NCI-H1694 treated with DMSO at 0.1 percent for 48 hours (cell line): ENCODE measurements around the gene ATF6.
"Not testable (repeated sequence)": the region's sequence is repeated elsewhere in the genome, so short reads cannot be mapped to it uniquely, and the experiment has no call there.

Experiments
- DNase-seq: peaks from one replicate; lab custom pipeline; 2025; lab: John Stamatoyannopoulos, UW

ATF6 gene, protein sequence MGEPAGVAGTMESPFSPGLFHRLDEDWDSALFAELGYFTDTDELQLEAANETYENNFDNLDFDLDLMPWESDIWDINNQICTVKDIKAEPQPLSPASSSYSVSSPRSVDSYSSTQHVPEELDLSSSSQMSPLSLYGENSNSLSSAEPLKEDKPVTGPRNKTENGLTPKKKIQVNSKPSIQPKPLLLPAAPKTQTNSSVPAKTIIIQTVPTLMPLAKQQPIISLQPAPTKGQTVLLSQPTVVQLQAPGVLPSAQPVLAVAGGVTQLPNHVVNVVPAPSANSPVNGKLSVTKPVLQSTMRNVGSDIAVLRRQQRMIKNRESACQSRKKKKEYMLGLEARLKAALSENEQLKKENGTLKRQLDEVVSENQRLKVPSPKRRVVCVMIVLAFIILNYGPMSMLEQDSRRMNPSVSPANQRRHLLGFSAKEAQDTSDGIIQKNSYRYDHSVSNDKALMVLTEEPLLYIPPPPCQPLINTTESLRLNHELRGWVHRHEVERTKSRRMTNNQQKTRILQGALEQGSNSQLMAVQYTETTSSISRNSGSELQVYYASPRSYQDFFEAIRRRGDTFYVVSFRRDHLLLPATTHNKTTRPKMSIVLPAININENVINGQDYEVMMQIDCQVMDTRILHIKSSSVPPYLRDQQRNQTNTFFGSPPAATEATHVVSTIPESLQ

DNA sequence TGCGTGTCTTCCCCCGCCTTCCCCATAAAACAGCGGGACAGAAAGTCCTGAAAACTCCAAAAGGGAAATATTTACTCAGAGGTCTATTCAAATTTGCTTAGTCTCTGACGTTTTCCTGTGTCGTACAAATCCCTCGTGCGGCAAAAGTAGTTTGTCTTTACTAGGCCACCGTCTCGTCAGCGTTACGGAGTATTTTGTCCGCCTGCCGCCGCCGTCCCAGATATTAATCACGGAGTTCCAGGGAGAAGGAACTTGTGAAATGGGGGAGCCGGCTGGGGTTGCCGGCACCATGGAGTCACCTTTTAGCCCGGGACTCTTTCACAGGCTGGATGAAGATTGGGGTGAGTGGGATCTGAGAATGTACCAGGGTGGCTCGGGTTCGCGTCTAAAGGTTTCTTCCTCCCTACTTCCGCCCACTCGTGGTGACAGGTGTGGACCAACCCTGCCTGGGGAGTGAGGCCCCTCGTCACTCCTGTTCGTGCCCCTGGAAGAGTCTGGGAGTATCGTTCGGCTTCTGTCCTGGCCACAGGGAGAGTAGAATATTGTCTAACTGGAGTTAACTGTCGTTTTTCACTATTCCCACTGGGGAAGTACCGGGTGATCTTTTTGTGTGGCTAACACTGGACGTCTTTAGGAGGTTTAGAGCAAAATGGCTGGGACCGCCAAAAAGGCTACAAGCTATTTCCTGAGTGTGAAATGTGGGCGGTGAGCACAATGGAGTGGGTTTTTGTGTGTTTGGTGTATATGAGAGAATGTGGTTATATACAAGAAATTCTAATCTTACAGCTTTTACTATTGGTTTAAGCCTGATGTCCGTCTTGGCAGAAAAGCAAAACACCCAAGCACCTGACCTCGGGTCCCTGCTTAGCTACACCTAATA lies at the start of gene ATF6:
Gene ATF6, plus strand, starts transcription at position 219 of the 880 bp plus-strand sequence. Its CDS starts 41 bp downstream, at position 260.
- DNase-seq: peak; percentile 87

DNA sequence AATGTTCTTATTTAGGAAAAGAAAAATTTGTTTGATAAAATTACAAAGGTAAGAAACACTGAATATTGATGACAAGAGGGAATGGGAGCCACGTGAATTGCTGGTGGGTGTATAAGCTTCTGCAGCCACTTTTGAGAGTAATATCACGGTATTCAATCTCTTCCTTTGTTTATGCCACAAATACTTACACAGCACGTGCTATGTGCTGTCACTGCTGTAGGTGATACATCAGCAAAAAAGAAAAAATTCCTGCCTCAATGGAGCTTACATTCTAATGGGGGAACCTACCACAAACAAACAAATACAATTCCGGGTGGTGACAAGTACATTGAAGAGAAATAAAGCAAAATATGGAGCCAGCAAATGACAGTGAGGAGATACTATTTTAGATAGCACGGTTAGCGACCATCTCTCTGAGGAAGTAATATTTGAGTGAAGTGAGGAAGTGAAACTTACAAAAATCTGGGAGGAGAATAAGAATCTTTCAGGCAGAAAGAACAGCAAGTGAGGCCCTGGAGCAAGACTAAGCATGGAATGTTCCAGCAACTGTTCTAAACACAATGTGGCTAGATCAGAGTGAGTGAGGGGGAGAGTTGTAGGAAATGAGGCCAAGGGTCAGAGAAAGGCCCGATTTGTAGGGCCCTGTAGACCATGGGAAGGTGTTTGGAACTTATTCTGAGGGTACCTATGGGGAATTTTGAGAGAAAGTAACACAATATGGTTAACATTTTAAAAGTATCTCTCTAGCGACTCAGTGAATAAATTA lies 47.4 kb upstream of the ATF6 start:
- no peak for DNase-seq

DNA sequence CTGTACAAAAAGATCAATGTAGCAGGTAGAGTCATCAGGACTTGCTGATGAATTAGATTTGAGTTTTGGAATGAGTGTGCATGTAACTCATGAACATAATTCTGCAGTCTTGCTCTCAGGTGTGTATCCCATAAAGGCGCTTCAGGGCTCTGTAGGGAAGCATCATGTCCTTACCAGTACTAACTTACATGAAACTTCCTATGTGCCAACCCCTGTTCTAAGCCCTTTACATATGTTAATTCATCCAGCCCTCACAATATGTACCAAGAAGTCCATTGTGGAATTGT lies 46.9 kb upstream of the ATF6 start:
- DNase-seq: no peak

DNA sequence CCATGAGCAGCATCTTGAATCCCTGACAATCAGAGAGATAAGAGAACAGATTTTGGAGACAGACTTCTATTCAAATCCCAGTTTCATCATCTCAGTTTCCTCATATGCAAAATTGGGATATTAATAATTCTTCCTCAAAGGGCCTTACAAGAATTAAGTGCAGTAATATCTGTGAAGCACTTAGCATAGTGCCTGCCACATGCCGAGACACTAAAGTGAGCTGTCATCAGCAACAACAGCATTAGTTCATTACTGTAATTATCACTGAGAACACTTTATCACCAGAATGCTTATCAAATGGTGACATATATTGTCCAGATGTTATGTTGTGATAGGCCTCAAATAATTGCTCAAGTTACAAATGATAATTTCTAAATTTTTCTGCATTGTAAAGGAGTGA lies 45.7 kb upstream of the ATF6 start:
- DNase-seq: no peak

DNA sequence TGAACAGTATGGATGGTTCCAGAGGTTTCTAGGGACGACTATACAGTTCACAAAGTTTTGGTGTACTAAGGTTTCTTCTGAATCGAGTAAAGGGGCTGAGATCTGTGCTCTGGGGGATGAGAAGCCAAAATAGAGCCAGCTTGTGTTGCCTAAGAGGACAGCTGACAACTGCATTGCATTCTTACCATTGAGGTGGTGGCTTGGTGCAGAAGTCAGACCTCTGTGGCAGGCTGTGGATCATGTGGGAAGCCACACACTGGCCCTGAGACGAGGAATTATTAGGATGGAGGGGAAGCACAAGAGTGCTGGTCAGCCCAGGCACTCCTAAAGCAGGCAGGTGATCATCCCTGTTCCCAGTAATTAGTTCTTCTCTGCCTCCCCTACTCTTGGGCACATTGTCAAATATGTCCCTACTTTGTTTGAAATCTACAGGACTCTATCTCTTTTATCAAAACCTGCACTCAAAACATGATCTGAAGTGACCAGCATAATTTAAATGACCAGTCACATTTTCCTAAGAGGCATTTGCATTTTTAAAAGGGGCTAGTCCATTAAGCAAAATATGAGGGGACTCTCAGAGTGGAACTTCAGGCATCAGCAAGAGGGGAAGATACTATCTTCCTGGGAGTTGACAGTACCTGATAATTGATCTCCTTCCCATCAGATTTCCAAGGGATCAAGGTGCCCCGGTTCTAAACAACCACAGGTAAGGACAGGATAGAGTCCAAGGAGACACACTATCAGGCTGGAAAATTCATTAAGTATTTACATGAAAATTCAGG lies 45.0 kb upstream of the ATF6 start, which contains the start of gene FCRLB:
Gene FCRLB, plus strand, starts transcription at position 589 of the 782 bp plus-strand sequence. CDS start 1,129 bp downstream, outside the sequence.
- no peak for DNase-seq

DNA sequence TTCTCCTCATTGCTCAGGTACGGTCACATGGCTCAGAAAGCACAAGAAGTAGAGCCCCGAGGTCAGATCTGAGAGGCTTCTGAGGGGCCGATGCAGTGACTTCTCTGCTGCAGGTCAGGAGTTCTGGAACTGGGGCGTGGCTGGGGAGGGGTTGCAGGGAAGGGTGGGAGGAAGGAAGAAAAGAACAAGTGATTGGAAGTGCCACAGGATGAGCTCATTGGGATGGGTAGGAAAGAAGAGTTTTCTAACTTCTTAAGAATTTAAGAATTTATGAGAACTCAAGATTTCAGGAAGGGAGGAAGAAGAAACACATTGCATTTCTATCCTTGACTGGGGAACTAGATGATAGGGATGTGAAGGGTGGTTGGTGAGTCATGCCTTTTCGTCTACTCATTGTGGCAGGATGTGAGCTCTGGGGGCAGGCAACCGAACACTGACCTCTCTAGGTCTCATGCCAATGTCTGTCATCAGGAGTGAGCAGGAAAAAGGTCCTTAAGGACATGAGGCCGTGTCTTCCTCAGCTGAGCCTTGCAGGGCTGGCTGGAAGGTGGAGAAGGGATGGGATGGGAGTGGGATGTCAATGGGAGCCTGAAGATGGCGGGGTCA lies 44.3 kb upstream of the ATF6 start:
- DNase-seq: no peak

DNA sequence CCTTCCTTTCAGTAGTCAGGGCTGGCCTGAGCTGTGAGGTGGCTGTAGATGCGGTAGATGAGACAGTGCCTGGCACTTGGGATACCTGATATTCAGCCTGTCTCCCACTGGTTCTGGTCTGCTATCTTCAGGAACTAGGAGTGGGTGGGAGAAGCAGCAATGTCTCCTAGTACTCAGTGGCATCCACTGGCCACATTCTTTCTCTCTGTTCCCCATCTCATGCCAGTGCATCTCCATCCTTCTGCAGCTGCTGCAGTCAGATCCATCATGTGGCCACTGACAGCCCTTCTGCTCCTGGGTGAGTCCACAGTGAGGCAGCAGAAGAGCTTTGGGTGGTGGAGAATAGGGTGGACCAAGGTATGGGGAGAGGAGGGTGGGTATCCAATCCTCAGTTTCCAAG lies 43.7 kb upstream of the ATF6 start:
- no peak for DNase-seq

DNA sequence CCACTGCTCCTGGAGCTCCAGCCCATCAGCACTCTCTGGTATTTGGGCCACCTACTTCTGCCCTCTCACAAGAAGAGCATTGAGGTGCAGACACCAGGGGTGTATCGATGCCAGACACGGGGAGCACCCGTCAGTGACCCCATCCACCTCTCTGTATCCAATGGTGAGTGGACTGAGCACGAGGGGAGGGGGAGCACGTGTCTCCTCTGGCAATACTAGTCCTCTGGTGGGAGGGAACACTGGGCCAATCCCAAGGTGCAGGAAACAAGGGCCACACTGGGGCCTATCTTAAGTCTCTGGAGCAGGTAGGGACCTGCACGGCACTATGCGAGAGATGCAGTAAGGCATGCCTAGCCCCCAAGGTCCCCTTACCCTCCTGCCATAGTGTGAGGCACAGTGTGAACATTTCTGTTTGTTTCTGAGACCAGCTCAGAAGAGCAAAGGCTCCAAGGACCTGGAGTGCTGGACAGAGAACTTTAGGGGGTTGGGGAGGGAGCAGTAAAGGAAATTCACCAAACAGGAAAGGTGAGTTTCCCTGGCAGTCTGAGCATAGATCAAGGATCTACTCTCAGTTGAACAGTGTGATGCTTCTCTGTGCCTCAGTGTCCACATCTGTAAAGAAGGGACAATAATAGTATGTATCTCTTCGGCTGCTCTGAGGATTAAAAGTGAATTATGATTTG lies 42.5 kb upstream of the ATF6 start:
- no peak for DNase-seq

DNA sequence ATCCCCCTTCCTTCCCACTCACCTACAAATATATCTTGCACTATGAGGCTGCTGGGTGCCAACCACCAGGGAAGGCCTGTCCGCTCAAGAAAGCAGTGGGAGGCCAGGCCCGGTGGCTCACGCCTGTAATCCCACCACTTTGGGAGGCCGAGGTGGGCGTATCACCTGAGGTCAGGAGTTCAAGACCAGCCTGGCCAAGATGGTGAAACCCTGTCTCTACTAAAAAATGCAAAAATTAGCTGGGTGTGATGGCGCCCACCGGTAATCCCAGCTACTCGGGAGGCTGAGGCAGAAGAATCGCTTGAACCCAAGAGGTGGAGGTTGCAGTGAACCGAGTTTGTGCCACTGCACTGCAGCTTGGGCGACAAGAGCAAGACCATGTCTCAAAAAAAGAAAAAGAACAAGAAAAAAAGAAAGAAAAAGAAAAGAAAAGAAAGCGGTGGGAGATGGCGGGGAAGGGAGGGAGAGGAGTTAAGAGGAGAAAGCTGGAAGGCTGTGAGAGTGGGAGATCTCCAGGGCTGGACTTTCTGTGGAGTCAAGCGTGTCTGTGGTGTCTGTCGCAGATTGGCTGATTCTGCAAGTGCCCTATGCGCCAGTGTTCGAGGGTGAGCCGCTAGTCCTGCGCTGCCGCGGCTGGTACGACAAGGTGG lies 40.7 kb upstream of the ATF6 start:
- DNase-seq: not testable (repeated sequence)

DNA sequence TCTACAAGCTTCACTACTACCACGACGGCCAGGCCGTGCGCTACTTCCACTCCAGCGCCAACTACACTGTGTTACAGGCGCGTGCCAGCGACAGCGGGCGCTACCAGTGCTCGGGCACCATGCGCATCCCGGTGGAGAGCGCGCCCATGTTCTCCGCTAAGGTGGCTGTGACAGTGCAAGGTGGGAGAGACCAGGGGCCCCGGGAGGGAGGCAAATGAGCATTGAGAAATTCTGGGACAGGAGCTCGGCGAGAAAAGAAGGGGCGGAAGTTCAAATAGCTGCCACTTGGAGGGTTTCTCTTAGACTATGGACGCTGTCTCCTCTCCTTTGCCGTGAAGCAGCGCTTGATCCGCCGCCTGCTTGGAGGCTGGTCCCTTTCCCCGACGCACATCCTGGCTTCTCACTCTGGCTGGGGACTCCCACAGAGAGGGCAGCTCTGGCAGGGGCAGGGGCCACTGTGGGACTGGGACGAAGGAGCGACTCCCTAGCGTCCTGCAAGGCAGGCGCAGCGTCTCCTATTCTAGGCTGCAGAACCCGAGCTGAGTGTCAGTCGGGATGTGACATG lies 40.1 kb upstream of the ATF6 start:
- peak; percentile 16 for DNase-seq

DNA sequence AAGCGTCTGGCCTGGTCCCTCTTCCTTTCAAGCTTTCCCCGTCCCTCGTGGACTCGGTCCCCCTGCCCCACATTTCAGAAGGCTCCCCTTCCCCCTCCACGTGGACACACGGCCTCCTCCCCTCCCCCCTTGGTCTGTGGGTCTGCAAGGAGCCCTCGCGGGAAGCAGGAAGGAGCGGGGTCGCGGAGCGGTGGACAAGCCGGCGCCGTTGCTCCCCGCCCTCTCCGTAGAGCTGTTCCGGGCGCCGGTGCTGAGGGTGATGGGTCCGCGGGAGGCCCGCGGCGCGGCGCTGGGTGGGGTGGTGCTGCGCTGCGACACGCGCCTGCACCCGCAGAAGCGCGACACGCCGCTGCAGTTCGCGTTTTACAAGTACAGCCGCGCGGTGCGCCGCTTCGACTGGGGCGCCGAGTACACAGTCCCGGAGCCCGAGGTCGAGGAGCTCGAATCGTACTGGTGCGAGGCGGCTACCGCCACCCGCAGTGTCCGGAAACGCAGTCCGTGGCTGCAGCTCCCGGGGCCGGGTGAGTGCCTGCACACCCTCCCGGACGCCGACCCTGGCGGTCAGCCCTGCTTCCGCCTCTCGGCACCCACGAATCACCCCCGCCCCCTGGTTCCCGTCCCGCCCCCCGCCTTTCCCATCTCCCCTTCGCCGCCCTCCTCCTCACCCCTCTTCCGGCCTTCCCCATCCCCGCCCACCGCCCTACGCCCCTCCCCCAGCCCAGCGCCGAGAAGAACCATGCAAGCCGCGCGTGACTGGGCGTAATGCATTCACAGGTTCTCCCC lies 39.5 kb upstream of the ATF6 start:
- peak; percentile 18 for DNase-seq

DNA sequence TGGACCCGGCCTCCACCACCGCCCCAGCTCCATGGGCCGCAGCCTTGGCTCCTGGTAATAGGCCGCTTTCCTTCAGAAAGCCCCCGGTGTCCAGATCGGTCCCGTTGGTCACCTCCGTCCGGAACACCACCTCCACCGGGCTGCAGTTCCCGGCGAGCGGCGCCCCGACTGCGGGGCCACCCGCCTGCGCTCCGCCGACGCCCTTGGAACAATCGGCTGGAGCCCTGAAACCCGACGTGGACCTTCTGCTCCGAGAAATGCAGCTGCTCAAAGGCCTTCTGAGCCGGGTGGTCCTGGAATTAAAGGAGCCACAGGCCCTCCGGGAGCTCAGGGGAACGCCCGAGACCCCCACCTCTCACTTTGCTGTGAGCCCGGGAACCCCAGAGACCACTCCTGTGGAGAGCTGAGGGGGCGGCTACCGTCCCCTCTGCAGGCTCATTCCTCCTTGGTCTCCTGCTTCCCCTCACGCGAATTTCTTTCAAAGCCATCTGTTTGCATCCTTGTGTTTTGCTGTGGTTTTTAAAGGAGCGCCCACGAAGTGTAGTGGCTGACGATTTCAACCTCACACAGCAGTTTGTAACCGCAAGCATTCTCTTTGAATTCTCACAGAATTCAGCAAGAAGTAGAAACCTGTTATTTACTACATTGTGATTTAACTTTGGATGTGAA lies 38.7 kb upstream of the ATF6 start:
- no peak for DNase-seq

DNA sequence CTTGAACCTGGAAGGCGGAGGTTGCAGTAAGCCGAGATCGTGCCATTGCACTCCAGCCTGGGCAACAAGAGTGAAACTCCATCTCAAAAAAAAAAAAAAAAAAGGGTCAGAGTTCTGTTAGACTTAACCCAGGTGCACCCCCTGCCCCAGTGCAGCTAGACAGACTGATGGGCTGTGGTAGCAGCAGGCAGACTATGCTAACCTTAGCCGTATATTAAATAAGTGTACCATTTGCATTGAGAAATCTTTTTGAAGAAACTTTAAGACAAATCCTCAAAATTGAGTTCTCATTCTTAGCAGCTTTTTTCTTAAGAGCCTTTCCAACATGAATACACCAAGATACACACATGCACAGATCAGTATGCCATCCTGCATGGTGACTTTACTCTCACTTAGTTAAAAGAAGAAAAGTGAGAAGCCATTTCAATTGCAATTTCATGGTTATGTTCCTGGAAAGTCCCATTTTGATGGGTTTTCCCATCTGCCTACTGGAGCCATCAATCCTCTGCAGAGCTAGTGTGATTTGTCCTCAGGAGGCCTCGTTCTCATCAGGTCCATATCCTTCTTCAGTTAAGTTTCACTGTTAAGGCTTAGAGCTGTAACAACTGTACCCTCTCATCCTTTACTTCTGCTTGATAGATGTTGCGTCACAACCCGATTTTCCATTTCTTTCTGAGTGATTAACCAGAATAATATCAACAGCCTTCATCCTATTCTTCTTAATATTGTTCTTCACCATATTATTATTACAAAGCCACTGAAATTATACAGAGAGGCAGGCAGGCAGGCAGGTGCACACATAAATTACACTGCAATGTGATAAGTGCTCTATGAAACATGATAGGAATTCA lies 37.5 kb upstream of the ATF6 start:
- no peak for DNase-seq

DNA sequence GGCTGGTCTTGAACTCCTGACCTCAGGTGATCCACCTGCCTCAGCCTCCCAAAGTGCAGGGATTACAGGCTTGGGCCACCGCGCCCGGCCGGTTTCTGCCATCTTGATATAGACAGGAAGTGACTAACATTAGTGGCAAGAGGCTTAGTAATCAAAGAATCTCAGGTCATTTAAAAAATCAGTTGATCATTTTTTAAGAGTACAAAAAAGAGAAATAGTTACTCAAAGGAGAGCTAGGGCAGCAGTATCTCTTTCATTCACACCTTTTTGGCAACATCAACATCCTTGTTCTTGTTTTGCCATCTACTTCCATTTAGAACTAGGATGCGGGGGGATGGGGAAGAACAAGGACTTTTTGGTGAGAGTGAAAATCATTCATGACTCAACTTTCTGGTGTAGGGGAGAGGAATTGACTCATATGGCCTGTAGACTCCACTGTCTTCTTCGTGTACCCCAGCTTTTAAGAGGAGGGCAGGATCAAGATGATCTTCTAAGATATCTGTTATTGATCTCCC lies 36.0 kb upstream of the ATF6 start:
- DNase-seq: no peak

DNA sequence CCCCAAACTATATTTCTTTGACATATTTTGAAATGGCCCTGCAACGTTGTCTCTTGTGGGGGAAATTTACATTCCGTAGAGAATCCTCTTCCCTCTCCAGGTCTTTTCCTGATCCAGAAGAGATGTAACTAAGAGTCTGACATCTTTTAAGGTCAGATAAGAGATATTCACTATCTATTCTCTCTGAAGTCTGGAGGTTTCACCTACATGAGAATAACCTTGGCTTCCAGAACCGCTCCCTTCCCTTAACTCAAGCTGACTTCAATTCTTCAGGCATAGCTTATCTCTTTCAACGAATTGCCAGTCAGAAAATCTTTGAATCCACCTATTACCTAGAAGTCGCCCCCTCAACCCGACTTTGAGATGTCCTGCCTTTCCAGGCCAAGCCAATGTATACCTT lies 34.9 kb upstream of the ATF6 start:
- DNase-seq: no peak

DNA sequence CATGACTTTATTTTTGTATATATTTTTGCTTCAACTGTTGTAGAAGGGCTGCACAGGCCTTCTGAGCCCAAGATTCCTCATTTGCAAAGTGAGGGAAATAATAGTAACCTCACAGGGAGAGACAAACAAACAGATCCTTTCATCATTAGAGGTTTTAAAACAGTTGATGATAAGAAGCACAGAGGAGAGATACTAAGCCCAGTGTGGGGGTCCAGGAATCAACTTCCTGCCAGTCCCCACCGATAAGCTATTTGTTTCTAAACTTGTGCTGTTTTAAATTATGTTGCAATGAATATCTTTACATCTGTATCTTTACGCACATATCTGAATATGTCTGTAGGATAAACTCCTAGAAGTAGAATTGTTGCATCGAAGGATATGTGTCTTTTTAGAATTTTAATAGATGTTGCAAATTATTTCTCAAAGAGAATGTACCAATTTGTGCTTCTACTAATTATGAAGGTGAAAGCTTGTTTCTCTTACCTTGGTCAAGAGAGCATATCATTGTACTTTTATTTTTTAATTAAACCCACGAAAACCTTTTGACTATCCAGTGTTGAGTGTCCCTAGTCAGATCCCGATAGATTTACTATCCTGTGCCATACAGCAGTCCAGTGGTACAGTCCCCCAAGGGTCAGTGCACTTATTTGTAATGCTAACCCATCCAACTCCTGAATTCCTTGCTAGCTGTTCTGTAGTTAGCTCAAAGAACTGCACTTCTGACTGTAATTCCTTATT lies 34.0 kb upstream of the ATF6 start:
- DNase-seq: no peak
